ENCODE results near the gene UBR7. TPM values are rescaled to one million over a fixed set of nuclear protein-coding genes. Genes with fewer than 3 reads are reported as not detected.
A peak's percentile ranks its signal among the peaks of the same experiment; 100 is the strongest.

Gene UBR7
- total RNA-seq, 1 donor from 2014 or later = 7.8 TPM

DNA sequence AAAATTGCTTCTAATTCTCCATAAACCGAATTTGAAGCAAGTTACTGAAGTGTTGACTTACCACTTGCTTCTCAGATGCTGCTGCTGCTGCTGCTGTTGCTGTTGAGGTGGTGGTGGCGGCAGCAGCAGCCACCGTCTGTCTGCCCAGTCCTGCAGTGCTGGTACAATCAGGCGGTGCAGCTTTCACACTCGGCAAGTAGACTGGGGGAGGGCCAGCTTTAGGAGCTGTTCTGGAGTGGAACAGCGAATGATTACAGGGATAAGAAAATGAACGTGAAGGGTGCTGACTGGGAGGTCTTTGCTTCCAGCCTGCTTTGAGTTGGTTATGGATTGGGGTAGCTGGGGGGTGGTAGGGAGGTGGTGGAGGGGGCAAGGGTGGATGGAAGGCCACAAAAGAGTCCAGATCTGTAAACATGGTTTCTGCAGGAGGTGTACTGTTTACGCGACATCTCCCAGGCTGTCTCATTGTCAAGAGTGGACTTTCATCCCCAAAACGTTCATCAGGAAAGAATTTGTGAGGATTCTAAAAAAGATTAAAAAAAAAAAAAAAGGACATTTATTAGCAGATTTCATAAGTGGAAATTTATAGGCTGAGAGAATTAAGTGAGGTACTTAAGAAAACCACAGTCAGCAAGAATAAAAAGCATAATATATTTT lies 38.8 kb downstream of the UBR7 start:
- Histone ChIP-seq H3K36me3 (ENCODE audit: insufficient read depth, low read length) (peaks cover 28% of the 10 kb centered on the region), H2AFZ (ENCODE audit: low read depth, low read length) (no peak overlapping the region), H3K4me3 (ENCODE audit: insufficient read depth, low read depth, low read length) (no peak overlapping the region), H3K4me1 (ENCODE audit: insufficient read depth, low read length) (peaks cover 1% of the 10 kb centered on the region), H3K79me2 (ENCODE audit: insufficient read depth, low read length) (no peaks in the 10 kb centered on the region), H3K9ac (ENCODE audit: low read length) (no peak overlapping the region), H3K27me3 (ENCODE audit: insufficient read depth, low read length) (no peaks in the 10 kb centered on the region), H3K27ac (ENCODE audit: low read depth, low read length) (no peak overlapping the region), H3K4me2 (ENCODE audit: low read length) (no peak overlapping the region), H4K20me1 (ENCODE audit: insufficient read depth, low read length) (peaks cover 4% of the 10 kb centered on the region), H3K9me3 (ENCODE audit: insufficient read depth, low read depth, low read length) (no peaks in the 10 kb centered on the region)
- Mint-ChIP-seq H3K4me1 (ENCODE audit: low read depth, unreplicated experiment) (peaks cover under 1% of the 10 kb centered on the region), H3K4me3 (ENCODE audit: unreplicated experiment) (no peak overlapping the region), H3K27me3 (ENCODE audit: low read depth, unreplicated experiment) (no peaks in the 10 kb centered on the region), H3K27ac (ENCODE audit: unreplicated experiment) (no peak overlapping the region), H3K9me3 (ENCODE audit: unreplicated experiment) (no peaks in the 10 kb centered on the region), H3K36me3 (ENCODE audit: low read depth, unreplicated experiment) (peaks cover 15% of the 10 kb centered on the region)
- peak; percentile 22 for DNase-seq (ENCODE audit: low read depth)
- TF ChIP-seq EZH2 (IDR thresholded peaks at IDR 0.05; ENCODE audit: insufficient read depth, low read length) = no peak
- TF ChIP-seq, protein P1, sequence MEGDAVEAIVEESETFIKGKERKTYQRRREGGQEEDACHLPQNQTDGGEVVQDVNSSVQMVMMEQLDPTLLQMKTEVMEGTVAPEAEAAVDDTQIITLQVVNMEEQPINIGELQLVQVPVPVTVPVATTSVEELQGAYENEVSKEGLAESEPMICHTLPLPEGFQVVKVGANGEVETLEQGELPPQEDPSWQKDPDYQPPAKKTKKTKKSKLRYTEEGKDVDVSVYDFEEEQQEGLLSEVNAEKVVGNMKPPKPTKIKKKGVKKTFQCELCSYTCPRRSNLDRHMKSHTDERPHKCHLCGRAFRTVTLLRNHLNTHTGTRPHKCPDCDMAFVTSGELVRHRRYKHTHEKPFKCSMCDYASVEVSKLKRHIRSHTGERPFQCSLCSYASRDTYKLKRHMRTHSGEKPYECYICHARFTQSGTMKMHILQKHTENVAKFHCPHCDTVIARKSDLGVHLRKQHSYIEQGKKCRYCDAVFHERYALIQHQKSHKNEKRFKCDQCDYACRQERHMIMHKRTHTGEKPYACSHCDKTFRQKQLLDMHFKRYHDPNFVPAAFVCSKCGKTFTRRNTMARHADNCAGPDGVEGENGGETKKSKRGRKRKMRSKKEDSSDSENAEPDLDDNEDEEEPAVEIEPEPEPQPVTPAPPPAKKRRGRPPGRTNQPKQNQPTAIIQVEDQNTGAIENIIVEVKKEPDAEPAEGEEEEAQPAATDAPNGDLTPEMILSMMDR (IDR thresholded peaks at IDR 0.05; ENCODE audit: insufficient read depth, low read depth, low read length) = no peak
- no peak for FAIRE-seq

DNA sequence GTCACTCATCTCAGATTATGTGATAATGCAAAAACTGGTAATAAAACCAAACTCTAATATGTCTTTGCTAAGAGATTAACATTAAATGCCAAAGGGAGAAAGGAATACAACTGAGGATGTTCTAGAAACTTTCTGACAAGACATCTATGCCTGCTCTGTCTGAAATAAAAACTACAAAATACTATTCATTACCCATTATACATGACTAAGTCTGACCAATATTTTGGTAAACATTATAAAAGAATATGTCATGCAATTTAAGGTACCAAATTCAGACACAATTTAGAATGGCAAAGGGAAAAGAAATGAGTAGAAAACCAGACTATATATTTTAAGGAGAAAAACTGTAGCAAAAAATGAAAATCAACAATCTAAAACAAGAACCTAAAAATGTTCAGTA lies 39.5 kb downstream of the UBR7 start:
- no peak overlapping the region for H3K27ac Mint-ChIP-seq (ENCODE audit: unreplicated experiment)
- no peak overlapping the region for H2AFZ ChIP-seq (ENCODE audit: low read depth, low read length)
- TF ChIP-seq, protein P1 (IDR thresholded peaks at IDR 0.05; ENCODE audit: insufficient read depth, low read depth, low read length) = no peak
- no peak for TF ChIP-seq EZH2 (IDR thresholded peaks at IDR 0.05; ENCODE audit: insufficient read depth, low read length)
- H3K9me3 ChIP-seq (ENCODE audit: insufficient read depth, low read depth, low read length) = no peaks in the 10 kb centered on the region
- DNase-seq (ENCODE audit: low read depth) (no peak), FAIRE-seq (no peak)
- H3K27me3 ChIP-seq (ENCODE audit: insufficient read depth, low read length) = no peaks in the 10 kb centered on the region
- peaks cover 31% of the 10 kb centered on the region for H3K36me3 ChIP-seq (ENCODE audit: insufficient read depth, low read length)
- no peak overlapping the region for H3K4me2 ChIP-seq (ENCODE audit: low read length)
- no peaks in the 10 kb centered on the region for H3K9me3 Mint-ChIP-seq (ENCODE audit: unreplicated experiment)
- peaks cover 4% of the 10 kb centered on the region for H4K20me1 ChIP-seq (ENCODE audit: insufficient read depth, low read length)
- no peaks in the 10 kb centered on the region for H3K79me2 ChIP-seq (ENCODE audit: insufficient read depth, low read length)
- no peaks in the 10 kb centered on the region for H3K4me1 ChIP-seq (ENCODE audit: insufficient read depth, low read length)
- no peak overlapping the region for H3K9ac ChIP-seq (ENCODE audit: low read length)
- no peak overlapping the region for H3K27ac ChIP-seq (ENCODE audit: low read depth, low read length)
- H3K4me3 ChIP-seq (ENCODE audit: insufficient read depth, low read depth, low read length) = no peak overlapping the region
- H3K4me3 Mint-ChIP-seq (ENCODE audit: unreplicated experiment) = no peak overlapping the region
- H3K36me3 Mint-ChIP-seq (ENCODE audit: low read depth, unreplicated experiment) = peaks cover 15% of the 10 kb centered on the region
- H3K4me1 Mint-ChIP-seq (ENCODE audit: low read depth, unreplicated experiment) = no peaks in the 10 kb centered on the region
- H3K27me3 Mint-ChIP-seq (ENCODE audit: low read depth, unreplicated experiment) = no peaks in the 10 kb centered on the region

DNA sequence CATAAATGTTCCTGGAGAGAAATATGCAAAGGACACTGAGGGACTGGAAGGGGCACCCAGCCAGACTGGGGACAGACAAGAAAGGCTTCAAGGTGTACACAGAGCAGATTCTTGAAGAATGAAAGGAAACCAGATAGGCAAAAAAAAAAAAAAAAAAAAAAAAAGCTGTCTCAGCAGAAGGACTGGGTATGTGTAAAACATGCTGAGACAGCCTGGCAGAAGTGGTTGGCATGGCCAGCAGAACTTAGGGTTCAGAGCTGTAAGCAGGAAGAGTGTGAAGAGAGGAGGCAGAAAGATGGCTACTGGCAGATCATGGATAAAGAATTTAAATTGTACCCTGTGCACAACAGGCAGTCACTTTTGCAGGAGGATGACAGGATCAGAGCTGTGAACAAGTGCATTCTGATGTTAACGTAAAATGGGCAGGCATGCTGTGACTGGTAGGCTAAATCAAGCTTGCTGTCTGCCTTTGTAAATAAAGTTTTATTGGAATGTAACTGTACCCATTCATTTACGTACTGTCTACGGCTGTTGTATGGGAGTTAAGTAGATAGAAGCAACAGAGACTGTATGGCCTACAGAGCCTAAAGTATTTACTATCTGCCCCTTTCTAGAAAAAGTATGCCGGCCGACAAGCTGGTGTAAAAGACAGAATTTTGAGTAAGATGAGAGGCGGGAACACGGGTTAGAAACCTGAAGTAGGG lies 42.2 kb downstream of the UBR7 start:
- FAIRE-seq (no peak), DNase-seq (ENCODE audit: low read depth) (no peak)
- Histone ChIP-seq H3K4me2 (ENCODE audit: low read length) (no peak overlapping the region), H3K36me3 (ENCODE audit: insufficient read depth, low read length) (peaks cover 30% of the 10 kb centered on the region), H3K27me3 (ENCODE audit: insufficient read depth, low read length) (no peaks in the 10 kb centered on the region), H3K27ac (ENCODE audit: low read depth, low read length) (no peak overlapping the region), H3K9me3 (ENCODE audit: insufficient read depth, low read depth, low read length) (no peaks in the 10 kb centered on the region), H2AFZ (ENCODE audit: low read depth, low read length) (no peak overlapping the region), H3K4me1 (ENCODE audit: insufficient read depth, low read length) (no peaks in the 10 kb centered on the region), H3K9ac (ENCODE audit: low read length) (no peak overlapping the region), H3K79me2 (ENCODE audit: insufficient read depth, low read length) (no peaks in the 10 kb centered on the region), H4K20me1 (ENCODE audit: insufficient read depth, low read length) (peaks cover 4% of the 10 kb centered on the region), H3K4me3 (ENCODE audit: insufficient read depth, low read depth, low read length) (no peak overlapping the region)
- no peak for TF ChIP-seq EZH2 (IDR thresholded peaks at IDR 0.05; ENCODE audit: insufficient read depth, low read length)
- TF ChIP-seq, protein P1 (IDR thresholded peaks at IDR 0.05; ENCODE audit: insufficient read depth, low read depth, low read length) = no peak
- Mint-ChIP-seq H3K27me3 (ENCODE audit: low read depth, unreplicated experiment) (no peaks in the 10 kb centered on the region), H3K36me3 (ENCODE audit: low read depth, unreplicated experiment) (peaks cover 4% of the 10 kb centered on the region), H3K9me3 (ENCODE audit: unreplicated experiment) (no peaks in the 10 kb centered on the region), H3K4me3 (ENCODE audit: unreplicated experiment) (no peak overlapping the region), H3K27ac (ENCODE audit: unreplicated experiment) (no peak overlapping the region), H3K4me1 (ENCODE audit: low read depth, unreplicated experiment) (no peaks in the 10 kb centered on the region)
